PC-9 (cell line): ENCODE measurements around the gene CD14. TPM values are rescaled to one million over a fixed set of nuclear protein-coding genes. Genes with fewer than 3 reads are reported as not detected.

Experiments used
- BruUV-seq: library from RNA; stranded (reverse); fragments of 400-500 nt; replicated peaks from 2 replicates; lab custom pipeline; 2021; lab: Mats Ljungman, UMichigan
- CTCF ChIA-PET: fragments of 300-600 bp; sonication (Branson Sonifier 250); formaldehyde crosslinking; loops from one replicate; lab custom pipeline; 2022; ENCODE audit warnings: antibody characterized with exemption; lab: Charles Lee
- POLR2A ChIA-PET: fragments of 300-600 bp; sonication (Branson Sonifier 250); formaldehyde crosslinking; loops from one replicate; lab custom pipeline; 2022; ENCODE audit warnings: antibody characterized with exemption; ENCODE audit not compliant: unreplicated experiment; lab: Charles Lee
- DNase-seq, 2 experiments: peaks; one replicate each; pipeline versions ENCODE4 v3.0.0 to v3.0.0-alpha.2; 2015 to 2022; ENCODE audit warnings: mixed read lengths in 1 of 2
- H2AFZ ChIP-seq: fragments of 200-600 bp; sonication (generic); 2 replicates; pipeline ENCODE4 v1.8.1; 2017; ENCODE audit warnings: antibody characterized with exemption
- H3F3A ChIP-seq: fragments of 200-600 bp; sonication (generic); 2 replicates; pipeline ENCODE4 v1.8.1; 2017; ENCODE audit warnings: antibody characterized with exemption, mild to moderate bottlenecking, low read depth; ENCODE audit not compliant: insufficient read depth
- H3K27ac ChIP-seq: fragments of 200-600 bp; sonication (generic); 2 replicates; pipeline ENCODE4 v1.6.1; 2016; ENCODE audit warnings: mixed run types
- H3K27me3 ChIP-seq: fragments of 200-600 bp; sonication (generic); 2 replicates; pipeline ENCODE4 v1.6.1; 2016; ENCODE audit warnings: low read depth, mixed run types; ENCODE audit not compliant: insufficient read depth
- H3K36me3 ChIP-seq: fragments of 200-600 bp; sonication (generic); 2 replicates; pipeline ENCODE4 v1.6.1; 2016; ENCODE audit warnings: low read depth, mixed run types
- H3K4me1 ChIP-seq: fragments of 200-600 bp; sonication (generic); replicated peaks from 2 replicates; pipeline ENCODE4 v1.6.1; 2016; ENCODE audit warnings: mixed run types; ENCODE audit not compliant: insufficient read depth
- H3K4me2 ChIP-seq: fragments of 200-600 bp; sonication (generic); 2 replicates; pipeline ENCODE4 v1.6.1; 2017; ENCODE audit warnings: mixed run types
- H3K4me3 ChIP-seq: fragments of 200-600 bp; sonication (generic); 2 replicates; pipeline ENCODE4 v1.6.1; 2016; ENCODE audit warnings: mixed run types
- H3K79me2 ChIP-seq: fragments of 200-600 bp; sonication (generic); 2 replicates; pipeline ENCODE4 v1.6.1; 2017; ENCODE audit warnings: low read depth, mixed run types
- H3K9me2 ChIP-seq: fragments of 200-600 bp; sonication (generic); 2 replicates; pipeline ENCODE4 v1.8.1; 2017; ENCODE audit warnings: mild to moderate bottlenecking; ENCODE audit not compliant: insufficient read depth
- H3K9me3 ChIP-seq: fragments of 200-600 bp; sonication (generic); 2 replicates; pipeline ENCODE4 v1.8.1; 2016; ENCODE audit warnings: low read depth; ENCODE audit not compliant: insufficient read depth
- H4K20me1 ChIP-seq: fragments of 200-600 bp; sonication (generic); 2 replicates; pipeline ENCODE4 v1.8.1; 2017; ENCODE audit not compliant: insufficient read depth
- EZH2 ChIP-seq: fragments of 200-600 bp; sonication (generic); IDR thresholded peaks from 2 replicates; pipeline ENCODE4 v1.8.0; 2017; ENCODE audit warnings: antibody characterized with exemption, low read depth
- intact Hi-C: fragments of 100-400 bp; cut with micrococcal nuclease; formaldehyde crosslinking; loops from one replicate; pipeline ENCODE4 v1.10.0; 2022; ENCODE audit not compliant: unreplicated experiment
- total RNA-seq: library from RNA; stranded (reverse); gene quantifications from 2 replicates; pipeline ENCODE4 v1.2.3, GENCODE V29; 2021
- TF ChIP-seq, protein P1 (sequence below): fragments of 200-600 bp; sonication (generic); conservative IDR thresholded peaks from 2 replicates; pipeline ENCODE4 v1.6.1; 2017; ENCODE audit warnings: mixed run types, antibody characterized with exemption, mild to moderate bottlenecking, moderate library complexity

Gene CD14
- total RNA-seq, 1 experiment from 2014 or later, result 0.81 TPM

GRCh38 chr5:140602147-140602546, 30.8 kb downstream of the CD14 start:
- Histone ChIP-seq H3K4me3 (no peak overlapping the region), H3F3A (no peaks in the 10 kb centered on the region), H3K9me3 (peaks cover 6% of the 10 kb centered on the region; the same call in 1 of the 2 replicates), H3K36me3 (no peaks in the 10 kb centered on the region), H3K27ac (peak overlapping the region; percentile 63; the same call in 1 of the 2 replicates), H4K20me1 (no peaks in the 10 kb centered on the region), H3K9me2 (no peaks in the 10 kb centered on the region), H3K4me2 (no peak overlapping the region), H2AFZ (0 out of 2 replicates have a peak overlapping the region, but pooled peaks have one; percentile 43), H3K4me1 (peaks cover 9% of the 10 kb centered on the region), H3K79me2 (no peaks in the 10 kb centered on the region), H3K27me3 (no peaks in the 10 kb centered on the region)
- TF ChIP-seq, protein P1, sequence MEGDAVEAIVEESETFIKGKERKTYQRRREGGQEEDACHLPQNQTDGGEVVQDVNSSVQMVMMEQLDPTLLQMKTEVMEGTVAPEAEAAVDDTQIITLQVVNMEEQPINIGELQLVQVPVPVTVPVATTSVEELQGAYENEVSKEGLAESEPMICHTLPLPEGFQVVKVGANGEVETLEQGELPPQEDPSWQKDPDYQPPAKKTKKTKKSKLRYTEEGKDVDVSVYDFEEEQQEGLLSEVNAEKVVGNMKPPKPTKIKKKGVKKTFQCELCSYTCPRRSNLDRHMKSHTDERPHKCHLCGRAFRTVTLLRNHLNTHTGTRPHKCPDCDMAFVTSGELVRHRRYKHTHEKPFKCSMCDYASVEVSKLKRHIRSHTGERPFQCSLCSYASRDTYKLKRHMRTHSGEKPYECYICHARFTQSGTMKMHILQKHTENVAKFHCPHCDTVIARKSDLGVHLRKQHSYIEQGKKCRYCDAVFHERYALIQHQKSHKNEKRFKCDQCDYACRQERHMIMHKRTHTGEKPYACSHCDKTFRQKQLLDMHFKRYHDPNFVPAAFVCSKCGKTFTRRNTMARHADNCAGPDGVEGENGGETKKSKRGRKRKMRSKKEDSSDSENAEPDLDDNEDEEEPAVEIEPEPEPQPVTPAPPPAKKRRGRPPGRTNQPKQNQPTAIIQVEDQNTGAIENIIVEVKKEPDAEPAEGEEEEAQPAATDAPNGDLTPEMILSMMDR, result no peak
- TF ChIP-seq EZH2, result no peak
- CTCF ChIA-PET, result no interaction called here
- intact Hi-C loops, result no loop called here
- no TSS peak for BruUV-seq
- POLR2A ChIA-PET, result no interaction called here
- DNase-seq, result no peak

- no peak overlapping the region for H2AFZ ChIP-seq
- H3K4me2 ChIP-seq, result no peak overlapping the region
- BruUV-seq, result no TSS peak
- CTCF ChIA-PET, result no interaction called here
- POLR2A ChIA-PET, result no interaction called here
- no peaks in the 10 kb centered on the region for H3K36me3 ChIP-seq
- H3K9me3 ChIP-seq, result peaks cover 6% of the 10 kb centered on the region; the same call in 1 of the 2 replicates
- no peak overlapping the region for H3K4me3 ChIP-seq
- peaks cover 7% of the 10 kb centered on the region; the same call in 1 of the 2 replicates for H3K4me1 ChIP-seq
- no peaks in the 10 kb centered on the region for H3K27me3 ChIP-seq
- H3F3A ChIP-seq, result no peaks in the 10 kb centered on the region
- no peaks in the 10 kb centered on the region for H4K20me1 ChIP-seq
- DNase-seq, result no peak
- TF ChIP-seq, protein P1, result no peak
- no peak for TF ChIP-seq EZH2
- intact Hi-C loops, result no loop called here
- H3K9me2 ChIP-seq, result no peaks in the 10 kb centered on the region
- no peak overlapping the region for H3K27ac ChIP-seq
- no peaks in the 10 kb centered on the region for H3K79me2 ChIP-seq
Observed at GRCh38 chr5:140600096-140600495, 32.9 kb downstream of the CD14 start.

DNA sequence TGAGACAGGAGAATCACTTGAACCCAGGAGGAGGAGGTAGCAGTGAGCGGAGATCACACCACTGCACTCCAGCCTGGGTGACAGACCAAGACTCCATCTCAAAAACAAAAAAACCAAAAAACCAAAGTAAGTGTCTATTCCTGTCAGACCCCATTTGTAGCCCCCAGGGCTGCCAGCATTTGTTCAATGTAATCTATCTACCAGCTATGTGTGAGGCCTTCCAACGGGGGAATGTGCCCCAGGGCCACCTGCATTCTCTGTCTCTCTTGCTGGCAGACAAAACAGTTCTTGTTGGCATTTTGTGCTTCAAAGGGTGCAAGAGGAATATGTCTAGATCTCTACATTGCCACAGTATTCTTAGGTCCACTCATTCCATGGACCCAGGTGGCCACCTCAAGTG, 34.1 kb downstream of the CD14 start:
- no peak overlapping the region for H2AFZ ChIP-seq
- no peaks in the 10 kb centered on the region for H4K20me1 ChIP-seq
- BruUV-seq, result no TSS peak
- TF ChIP-seq EZH2, result no peak
- TF ChIP-seq, protein P1, result no peak
- POLR2A ChIA-PET, result no interaction called here
- H3K4me2 ChIP-seq, result no peak overlapping the region
- H3K4me1 ChIP-seq, result peaks cover 7% of the 10 kb centered on the region; the same call in 1 of the 2 replicates
- no peaks in the 10 kb centered on the region for H3K27me3 ChIP-seq
- no peaks in the 10 kb centered on the region for H3K36me3 ChIP-seq
- H3K4me3 ChIP-seq, result no peak overlapping the region
- no peak overlapping the region for H3K27ac ChIP-seq
- no peaks in the 10 kb centered on the region for H3K9me2 ChIP-seq
- CTCF ChIA-PET, result no interaction called here
- H3F3A ChIP-seq, result no peaks in the 10 kb centered on the region
- intact Hi-C loops, result no loop called here
- peaks cover 6% of the 10 kb centered on the region; the same call in 1 of the 2 replicates for H3K9me3 ChIP-seq
- no peak for DNase-seq
- H3K79me2 ChIP-seq, result no peaks in the 10 kb centered on the region
